Transverse colon (tissue), 4 donors: Measurements from ENCODE around the gene TSPAN9.

Experiments used
- CTCF ChIP-seq, 5 experiments: fragments of 200-600 bp in 3 of 5; fragments of 450-650 bp in 2 of 5; sonication (generic) in 3 of 5; IDR thresholded peaks; 1 replicate in 2 of 5; 2 replicates in 3 of 5; pipeline ENCODE4 v1.5.1; 2016 to 2017; ENCODE audit warnings: antibody characterized with exemption in 5 of 5, inconsistent platforms in 3 of 5, mild to moderate bottlenecking in 2 of 5, moderate library complexity in 1 of 5
- EP300 ChIP-seq: sonication (generic); formaldehyde crosslinking; IDR thresholded peaks from one replicate; pipeline ENCODE4 v1.6.1; 2017; ENCODE audit warnings: antibody characterized with exemption, low read depth
- POLR2A ChIP-seq: fragments of 450-650 bp; IDR thresholded peaks from one replicate; pipeline ENCODE4 v1.6.1; 2016; ENCODE audit warnings: antibody characterized with exemption, mild to moderate bottlenecking, moderate library complexity
- POLR2AphosphoS5 ChIP-seq, 3 donors: sonication (generic); formaldehyde crosslinking; IDR thresholded peaks; one replicate each; pipeline ENCODE4 v1.6.1; 2016; ENCODE audit warnings: antibody characterized with exemption in 3 of 3

GRCh38 chr12:3106579-3106978, 29.4 kb downstream of the TSPAN9 start:
- TF ChIP-seq CTCF (IDR thresholded peaks at IDR 0.05) = no peak
- no peak for TF ChIP-seq POLR2A
- TF ChIP-seq EP300 = no peak
- no peak for TF ChIP-seq POLR2AphosphoS5 (IDR thresholded peaks at IDR 0.05)
